Measurements from ENCODE around the gene ZC4H2.

ZC4H2 gene

GRCh38 chrX:64975989-64976672 is at the start of gene ZC4H2:
Gene ZC4H2, minus strand, starts transcription at chrX:64976450. Its CDS starts 73 bp downstream, at chrX:64976377.
- no peak for TF ChIP-seq CTCF (IDR thresholded peaks at IDR 0.05)

DNA sequence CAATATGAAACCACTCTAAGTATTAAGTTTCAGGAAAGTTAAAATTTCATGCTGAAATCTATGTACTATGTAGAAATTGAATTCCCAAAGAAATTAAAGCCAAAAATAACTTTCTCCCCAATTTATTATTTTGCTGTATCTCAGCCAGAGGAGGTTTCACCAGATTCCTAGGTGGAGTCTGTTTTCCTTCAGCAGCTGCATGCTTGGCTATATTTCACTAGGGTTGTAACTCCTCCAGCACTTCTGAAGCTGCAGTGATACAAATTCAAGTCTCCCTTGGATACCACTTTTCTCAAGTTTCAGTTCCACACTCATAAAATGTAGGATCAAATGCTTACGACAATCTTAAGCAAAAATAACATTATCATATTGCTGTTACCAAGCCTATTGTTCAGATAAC is 41.2 kb upstream of the ZC4H2 start:
- TF ChIP-seq CTCF (IDR thresholded peaks at IDR 0.05), result no peak

DNA sequence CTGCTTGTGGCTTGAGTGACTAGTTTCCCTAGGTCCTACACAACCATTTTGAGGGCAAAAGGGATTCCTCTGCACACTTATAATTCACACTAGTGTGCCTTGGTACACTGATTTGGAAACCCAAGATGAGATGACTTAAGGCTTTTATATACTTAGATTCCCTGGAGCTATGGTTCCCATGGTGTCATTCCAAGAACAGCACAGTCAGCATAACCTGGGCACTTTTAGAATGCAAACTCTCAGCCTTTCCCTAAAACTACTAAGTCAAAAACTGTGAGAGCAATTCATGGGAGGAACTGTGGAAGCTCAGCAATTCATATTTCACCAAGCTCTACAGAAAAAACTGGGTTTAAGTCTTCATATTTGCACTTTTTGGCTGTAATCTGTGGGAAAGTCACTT is 38.0 kb upstream of the ZC4H2 start:
- no peak for TF ChIP-seq CTCF (IDR thresholded peaks at IDR 0.05)

GRCh38 chrX:65009459-65009858 is 33.2 kb upstream of the ZC4H2 start:
- TF ChIP-seq CTCF (IDR thresholded peaks at IDR 0.05), result no peak

GRCh38 chrX:64996805-64997204 is 20.6 kb upstream of the ZC4H2 start:
- TF ChIP-seq CTCF (IDR thresholded peaks at IDR 0.05), result no peak

GRCh38 chrX:64994131-64994798 is 18.0 kb upstream of the ZC4H2 start:
- TF ChIP-seq CTCF (IDR thresholded peaks at IDR 0.05), result no peak

- TF ChIP-seq CTCF (IDR thresholded peaks at IDR 0.05), result no peak
Observed at GRCh38 chrX:64977830-64978229, 1.6 kb upstream of the ZC4H2 start.

Data from LNCAP (cell line).